OCI-LY7 (cell line): ENCODE results near the gene COQ10A.

ENCODE experiments used
- CTCF ChIP-seq: fragments of 200-600 bp; sonication (generic); conservative IDR thresholded peaks from 2 replicates; pipeline ENCODE4 v1.5.1; 2014; ENCODE audit warnings: mild to moderate bottlenecking, antibody characterized with exemption, low read length, moderate library complexity, mixed read lengths
- EZH2phosphoT487 ChIP-seq: fragments of 200-600 bp; sonication (generic); IDR thresholded peaks from 2 replicates; pipeline ENCODE4 v1.6.1; 2018; ENCODE audit warnings: low read depth, borderline replicate concordance, mild to moderate bottlenecking, mixed run types, antibody characterized with exemption, low read length, moderate library complexity, mixed read lengths

- TF ChIP-seq CTCF (no peak), EZH2phosphoT487 (no peak)
These were observed 19.5 kb downstream of the COQ10A start for GRCh38 chr12:56286044-56286830.
